ENCODE results near the gene EMP2. TPM values are rescaled to one million over a fixed set of nuclear protein-coding genes. Genes with fewer than 3 reads are reported as not detected.

Gene EMP2
- total and polyA plus RNA-seq, 7 experiments from 2014 or later: not detected

DNA sequence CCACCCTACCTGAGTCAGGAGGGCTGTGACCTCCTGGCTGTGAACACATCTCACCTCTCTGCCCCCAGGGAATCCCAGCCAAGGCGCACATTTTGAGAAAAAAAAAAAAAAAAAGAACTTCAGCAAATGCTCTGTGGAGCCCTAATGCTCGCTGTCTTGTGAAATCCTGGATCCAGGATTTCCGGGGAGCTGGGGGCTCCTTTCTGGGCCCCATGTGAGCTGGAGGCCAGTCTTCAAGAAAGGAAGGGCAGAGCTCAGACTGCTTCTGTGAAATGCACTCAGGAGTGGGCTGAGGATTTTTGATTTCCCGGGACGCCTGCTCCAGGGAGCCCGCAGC is 36.0 kb upstream of the EMP2 start:
- intact Hi-C loops (cut with micrococcal nuclease): no loop called here
- H3K9me3 ChIP-seq (ENCODE audit: control insufficient read depth in 2 of 3, low read length in 3 of 3): no peaks in the 10 kb centered on the region
- ATAC-seq (no peak), DNase-seq (no peak)
- Mint-ChIP-seq H3K9me3 (peaks cover 0 to 4% (median 0%) of the 10 kb centered on the region in 11 donors), H3K27me3 (peaks cover 5 to 31% (median 16%) of the 10 kb centered on the region in 5 donors), H3K27ac (no peak overlapping the region), H3K4me1 (peaks cover 0 to 4% (median 0%) of the 10 kb centered on the region in 7 donors), H3K36me3 (no peaks in the 10 kb centered on the region), H3K4me3 (no peak overlapping the region)
- CTCF ChIA-PET: no interaction called here
- no peaks in the 10 kb centered on the region for H3K4me1 ChIP-seq (ENCODE audit: control insufficient read depth in 2 of 2, insufficient read depth in 2 of 2, low read length in 2 of 2)
- H3K4me3 ChIP-seq (ENCODE audit: low read length): no peak overlapping the region
- POLR2A ChIA-PET: no interaction called here
- H3K36me3 ChIP-seq (ENCODE audit: control insufficient read depth in 2 of 3, insufficient read depth in 3 of 3, low read length in 3 of 3): no peaks in the 10 kb centered on the region
- H3K27me3 ChIP-seq (ENCODE audit: control insufficient read depth in 2 of 2, insufficient read depth in 2 of 2, low read length in 2 of 2): peaks cover 0 to 2% of the 10 kb centered on the region in 2 donors
- no peak overlapping the region for H3K27ac ChIP-seq (ENCODE audit: low read depth, low read length)

DNA sequence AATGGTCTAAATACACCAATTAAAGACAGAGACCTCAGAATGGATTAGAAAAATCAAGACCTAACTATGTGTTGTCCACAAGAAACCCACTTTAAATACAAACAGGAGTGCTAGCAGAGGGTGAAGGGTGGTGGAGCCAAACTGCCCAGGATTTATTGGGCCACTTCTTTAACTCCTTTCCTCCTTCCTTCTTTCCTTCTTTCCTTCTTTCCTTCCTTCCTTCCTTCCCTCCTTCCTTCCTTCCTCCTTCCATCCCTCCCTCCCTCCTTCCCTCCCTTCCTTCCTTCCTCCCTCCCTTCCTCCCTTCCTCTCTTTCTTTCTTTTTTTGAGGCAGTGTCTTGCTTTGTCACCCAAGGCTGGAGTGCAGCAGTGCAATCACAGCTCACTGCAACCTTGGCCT is 34.3 kb upstream of the EMP2 start:
- Histone ChIP-seq H3K36me3 (ENCODE audit: control insufficient read depth in 2 of 3, insufficient read depth in 3 of 3, low read length in 3 of 3) (no peaks in the 10 kb centered on the region), H3K27me3 (ENCODE audit: control insufficient read depth in 2 of 2, insufficient read depth in 2 of 2, low read length in 2 of 2) (no peaks in the 10 kb centered on the region), H3K4me1 (ENCODE audit: control insufficient read depth in 2 of 2, insufficient read depth in 2 of 2, low read length in 2 of 2) (no peaks in the 10 kb centered on the region), H3K27ac (ENCODE audit: low read depth, low read length) (no peak overlapping the region), H3K9me3 (ENCODE audit: control insufficient read depth in 2 of 3, low read length in 3 of 3) (no peaks in the 10 kb centered on the region), H3K4me3 (ENCODE audit: low read length) (no peak overlapping the region)
- no peak overlapping the region for H3K4me3 Mint-ChIP-seq
- H3K4me1 Mint-ChIP-seq: peaks cover 0 to 4% (median 0%) of the 10 kb centered on the region in 7 donors
- no peak for DNase-seq
- no peak for ATAC-seq
- intact Hi-C loops (cut with micrococcal nuclease): no loop called here
- no peak overlapping the region for H3K27ac Mint-ChIP-seq
- peaks cover 5 to 26% (median 15%) of the 10 kb centered on the region in 5 donors for H3K27me3 Mint-ChIP-seq
- CTCF ChIA-PET: no interaction called here
- peaks cover 0 to 4% (median 0%) of the 10 kb centered on the region in 11 donors for H3K9me3 Mint-ChIP-seq
- no peaks in the 10 kb centered on the region for H3K36me3 Mint-ChIP-seq
- POLR2A ChIA-PET: no interaction called here

GRCh38 chr16:10613785-10614485 is 33.5 kb upstream of the EMP2 start:
- Histone ChIP-seq H3K36me3 (ENCODE audit: control insufficient read depth in 2 of 3, insufficient read depth in 3 of 3, low read length in 3 of 3) (no peaks in the 10 kb centered on the region), H3K27ac (ENCODE audit: low read depth, low read length) (no peak overlapping the region), H3K9me3 (ENCODE audit: control insufficient read depth in 2 of 3, low read length in 3 of 3) (no peaks in the 10 kb centered on the region), H3K4me3 (ENCODE audit: low read length) (no peak overlapping the region), H3K27me3 (ENCODE audit: control insufficient read depth in 2 of 2, insufficient read depth in 2 of 2, low read length in 2 of 2) (no peaks in the 10 kb centered on the region), H3K4me1 (ENCODE audit: control insufficient read depth in 2 of 2, insufficient read depth in 2 of 2, low read length in 2 of 2) (no peaks in the 10 kb centered on the region)
- intact Hi-C loops (cut with micrococcal nuclease): no loop called here
- ChIA-PET POLR2A (no interaction called here), CTCF (no interaction called here)
- Mint-ChIP-seq H3K4me3 (no peak overlapping the region), H3K36me3 (no peaks in the 10 kb centered on the region), H3K27ac (no peak overlapping the region), H3K27me3 (peaks cover 3 to 19% (median 15%) of the 10 kb centered on the region in 5 donors), H3K4me1 (peaks cover 0 to 2% (median 0%) of the 10 kb centered on the region in 7 donors), H3K9me3 (peaks cover 0 to 4% (median 0%) of the 10 kb centered on the region in 11 donors)
- no peak for DNase-seq
- ATAC-seq: peak; percentile 83

DNA sequence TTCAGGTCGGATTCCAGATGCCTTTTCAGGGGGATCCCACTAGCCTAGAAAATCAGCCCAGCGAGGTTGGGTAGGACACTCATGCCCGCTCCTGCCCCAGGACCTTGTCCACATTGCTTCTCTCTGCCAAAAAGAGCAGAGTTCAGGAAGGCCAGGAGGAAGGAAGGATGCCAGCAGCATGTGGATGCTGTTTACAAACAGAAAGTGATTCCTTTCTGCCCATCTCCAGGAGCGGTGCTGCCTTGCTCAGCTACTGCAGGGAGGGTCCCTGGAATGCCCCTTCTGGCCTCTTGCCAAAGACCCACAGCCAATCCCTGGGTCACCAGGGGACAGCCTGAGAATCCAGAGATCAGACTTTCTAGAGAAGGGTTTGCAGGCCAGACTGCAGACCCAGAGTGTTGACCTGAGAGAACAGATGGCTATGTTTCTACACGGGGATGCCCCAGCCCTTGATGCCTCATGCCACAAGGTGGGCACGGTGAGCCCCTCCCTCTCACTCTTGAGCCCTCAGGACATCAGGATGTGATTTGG is 32.3 kb upstream of the EMP2 start:
- no peaks in the 10 kb centered on the region for H3K4me1 Mint-ChIP-seq
- no peak overlapping the region for H3K4me3 Mint-ChIP-seq
- H3K9me3 ChIP-seq (ENCODE audit: control insufficient read depth in 2 of 3, low read length in 3 of 3): no peaks in the 10 kb centered on the region
- no peaks in the 10 kb centered on the region for H3K4me1 ChIP-seq (ENCODE audit: control insufficient read depth in 2 of 2, insufficient read depth in 2 of 2, low read length in 2 of 2)
- H3K27ac ChIP-seq (ENCODE audit: low read depth, low read length): no peak overlapping the region
- H3K36me3 Mint-ChIP-seq: no peaks in the 10 kb centered on the region
- no peaks in the 10 kb centered on the region for H3K36me3 ChIP-seq (ENCODE audit: control insufficient read depth in 2 of 3, insufficient read depth in 3 of 3, low read length in 3 of 3)
- no peak overlapping the region for H3K27ac Mint-ChIP-seq
- H3K9me3 Mint-ChIP-seq: peaks cover 0 to 3% (median 0%) of the 10 kb centered on the region in 11 donors
- ATAC-seq: no peak
- CTCF ChIA-PET: no interaction called here
- H3K27me3 ChIP-seq (ENCODE audit: control insufficient read depth in 2 of 2, insufficient read depth in 2 of 2, low read length in 2 of 2): no peaks in the 10 kb centered on the region
- DNase-seq: no peak
- H3K27me3 Mint-ChIP-seq: peaks cover 0 to 11% (median 6%) of the 10 kb centered on the region in 5 donors
- POLR2A ChIA-PET: no interaction called here
- intact Hi-C loops (cut with micrococcal nuclease): no loop called here
- no peak overlapping the region for H3K4me3 ChIP-seq (ENCODE audit: low read length)

GRCh38 chr16:10611825-10612342 is 31.5 kb upstream of the EMP2 start:
- DNase-seq (no peak), ATAC-seq (no peak)
- Mint-ChIP-seq H3K4me3 (no peak overlapping the region), H3K27ac (no peak overlapping the region), H3K9me3 (no peaks in the 10 kb centered on the region), H3K4me1 (no peaks in the 10 kb centered on the region), H3K36me3 (no peaks in the 10 kb centered on the region), H3K27me3 (peaks cover 0 to 13% (median 4%) of the 10 kb centered on the region in 5 donors)
- no peak overlapping the region for H3K4me3 ChIP-seq (ENCODE audit: low read length)
- intact Hi-C loops (cut with micrococcal nuclease): no loop called here
- POLR2A ChIA-PET: no interaction called here
- no peaks in the 10 kb centered on the region for H3K36me3 ChIP-seq (ENCODE audit: control insufficient read depth in 2 of 3, insufficient read depth in 3 of 3, low read length in 3 of 3)
- H3K27me3 ChIP-seq (ENCODE audit: control insufficient read depth in 2 of 2, insufficient read depth in 2 of 2, low read length in 2 of 2): no peaks in the 10 kb centered on the region
- CTCF ChIA-PET: no interaction called here
- H3K9me3 ChIP-seq (ENCODE audit: control insufficient read depth in 2 of 3, low read length in 3 of 3): no peaks in the 10 kb centered on the region
- H3K27ac ChIP-seq (ENCODE audit: low read depth, low read length): no peak overlapping the region
- H3K4me1 ChIP-seq (ENCODE audit: control insufficient read depth in 2 of 2, insufficient read depth in 2 of 2, low read length in 2 of 2): no peaks in the 10 kb centered on the region

GRCh38 chr16:10610499-10611184 is 30.2 kb upstream of the EMP2 start:
- POLR2A ChIA-PET: no interaction called here
- Histone ChIP-seq H3K4me1 (ENCODE audit: control insufficient read depth in 2 of 2, insufficient read depth in 2 of 2, low read length in 2 of 2) (no peaks in the 10 kb centered on the region), H3K27me3 (ENCODE audit: control insufficient read depth in 2 of 2, insufficient read depth in 2 of 2, low read length in 2 of 2) (no peaks in the 10 kb centered on the region), H3K36me3 (ENCODE audit: control insufficient read depth in 2 of 3, insufficient read depth in 3 of 3, low read length in 3 of 3) (no peaks in the 10 kb centered on the region), H3K9me3 (ENCODE audit: control insufficient read depth in 2 of 3, low read length in 3 of 3) (no peaks in the 10 kb centered on the region), H3K27ac (ENCODE audit: low read depth, low read length) (no peak overlapping the region), H3K4me3 (ENCODE audit: low read length) (no peak overlapping the region)
- Mint-ChIP-seq H3K36me3 (no peaks in the 10 kb centered on the region), H3K4me3 (no peak overlapping the region), H3K9me3 (no peaks in the 10 kb centered on the region), H3K4me1 (no peaks in the 10 kb centered on the region), H3K27me3 (peaks cover 0 to 20% (median 12%) of the 10 kb centered on the region in 5 donors), H3K27ac (no peak overlapping the region)
- intact Hi-C loops (cut with micrococcal nuclease): no loop called here
- CTCF ChIA-PET: no interaction called here
- ATAC-seq (no peak), DNase-seq (no peak)

- intact Hi-C loops (cut with micrococcal nuclease): no loop called here
- Mint-ChIP-seq H3K9me3 (no peaks in the 10 kb centered on the region), H3K4me1 (no peaks in the 10 kb centered on the region), H3K4me3 (no peak overlapping the region), H3K27ac (no peak overlapping the region), H3K27me3 (peaks cover 0 to 20% (median 12%) of the 10 kb centered on the region in 5 donors), H3K36me3 (no peaks in the 10 kb centered on the region)
- Histone ChIP-seq H3K27ac (ENCODE audit: low read depth, low read length) (no peak overlapping the region), H3K27me3 (ENCODE audit: control insufficient read depth in 2 of 2, insufficient read depth in 2 of 2, low read length in 2 of 2) (no peaks in the 10 kb centered on the region), H3K36me3 (ENCODE audit: control insufficient read depth in 2 of 3, insufficient read depth in 3 of 3, low read length in 3 of 3) (no peaks in the 10 kb centered on the region), H3K4me3 (ENCODE audit: low read length) (no peak overlapping the region), H3K4me1 (ENCODE audit: control insufficient read depth in 2 of 2, insufficient read depth in 2 of 2, low read length in 2 of 2) (no peaks in the 10 kb centered on the region), H3K9me3 (ENCODE audit: control insufficient read depth in 2 of 3, low read length in 3 of 3) (no peaks in the 10 kb centered on the region)
- ATAC-seq: no peak
- POLR2A ChIA-PET: no interaction called here
- DNase-seq: no peak
- CTCF ChIA-PET: no interaction called here
Observed at GRCh38 chr16:10609402-10609774, 29.0 kb upstream of the EMP2 start.

All from naive thymus-derived CD4-positive, alpha-beta T cell (primary cell).